COLO668 (cell line): ENCODE data around the gene DAPK1.
"Not testable (repeated sequence)": the region's sequence is repeated elsewhere in the genome, so short reads cannot be mapped to it uniquely, and the experiment has no call there.

ENCODE experiments used
- DNase-seq: peaks from one replicate; lab custom pipeline; 2025; ENCODE audit not compliant: unreplicated experiment; lab: John Stamatoyannopoulos, UW

The DAPK1 gene

DNA sequence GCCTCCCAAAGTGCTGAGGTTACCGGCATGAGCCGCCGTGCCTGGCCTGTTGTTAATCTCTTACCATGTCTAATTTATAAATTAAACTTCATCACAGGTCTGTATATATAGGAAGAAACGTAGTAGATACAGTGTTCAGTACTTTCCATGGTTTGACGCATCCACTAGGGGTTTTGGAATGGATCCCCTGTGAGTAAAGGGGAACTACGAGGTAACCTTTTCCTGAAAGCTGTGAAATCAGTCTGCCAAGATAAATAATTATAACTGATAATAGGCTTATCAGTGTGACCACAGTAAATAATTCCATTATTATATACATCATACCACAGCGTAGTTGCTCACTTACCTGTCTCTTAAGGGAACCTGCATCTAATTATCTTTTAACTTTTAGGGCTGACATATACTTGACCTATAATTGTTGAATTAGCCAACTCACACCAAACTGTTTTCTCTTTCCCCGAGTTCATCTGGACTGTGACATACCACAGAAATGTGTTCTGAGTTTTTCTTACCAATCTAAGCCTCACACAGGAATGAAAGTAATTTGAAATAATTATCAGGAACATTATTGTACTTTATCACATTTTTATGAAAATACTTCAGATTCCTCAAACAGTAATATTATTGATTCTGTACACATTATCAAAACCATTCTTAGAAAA is 42.9 kb downstream of the DAPK1 start:
- no peak for DNase-seq

- DNase-seq = no peak
Observed at GRCh38 chr9:87541663-87542062, 44.0 kb downstream of the DAPK1 start.

- DNase-seq = no peak
Observed at GRCh38 chr9:87542141-87542540, 44.5 kb downstream of the DAPK1 start.

- DNase-seq = no peak
Observed at GRCh38 chr9:87543251-87543650, 45.6 kb downstream of the DAPK1 start.

DNA sequence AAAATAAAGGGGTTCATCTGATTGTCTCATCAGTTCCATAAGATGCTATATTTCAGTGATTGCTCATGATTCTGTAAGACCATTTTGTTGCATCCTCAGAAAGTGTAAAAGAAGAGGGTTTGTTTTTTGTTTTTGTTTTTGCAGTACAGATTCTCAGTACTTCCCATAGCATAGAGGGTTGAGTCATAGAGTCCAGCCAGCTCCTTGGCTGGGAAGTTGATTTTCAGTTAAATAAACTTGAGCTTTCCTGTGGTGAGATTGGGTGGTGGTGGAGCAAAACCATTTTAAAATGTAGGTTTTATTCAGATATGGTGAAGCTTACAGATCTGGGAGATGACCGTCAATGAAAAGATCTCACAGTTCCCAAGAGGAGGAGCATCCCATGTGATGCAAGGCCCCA is 48.2 kb downstream of the DAPK1 start:
- no peak for DNase-seq

- no peak for DNase-seq
Observed at GRCh38 chr9:87546704-87547103, 49.0 kb downstream of the DAPK1 start.

DNA sequence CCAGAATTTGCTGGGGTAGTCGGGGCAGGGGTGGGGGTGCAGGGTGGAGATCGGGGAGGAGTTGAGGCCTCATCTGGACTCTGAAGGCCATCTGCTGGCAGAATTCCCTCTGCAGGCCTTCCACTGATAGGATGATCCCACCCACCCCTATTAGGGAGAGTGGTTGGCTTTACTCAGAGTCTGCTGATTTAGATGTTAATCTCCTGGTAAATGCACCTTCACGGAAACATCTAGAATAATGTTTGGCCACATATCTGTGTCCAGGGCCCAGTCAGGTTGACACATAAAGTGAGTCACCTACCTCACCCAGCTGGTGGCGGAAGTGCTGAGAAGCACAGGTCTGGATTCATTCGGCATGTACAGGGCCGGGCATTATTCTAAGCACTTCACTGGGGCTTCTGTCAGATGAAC is 50.0 kb downstream of the DAPK1 start:
- no peak for DNase-seq

GRCh38 chr9:87548159-87548558 is 50.5 kb downstream of the DAPK1 start:
- DNase-seq = no peak

DNA sequence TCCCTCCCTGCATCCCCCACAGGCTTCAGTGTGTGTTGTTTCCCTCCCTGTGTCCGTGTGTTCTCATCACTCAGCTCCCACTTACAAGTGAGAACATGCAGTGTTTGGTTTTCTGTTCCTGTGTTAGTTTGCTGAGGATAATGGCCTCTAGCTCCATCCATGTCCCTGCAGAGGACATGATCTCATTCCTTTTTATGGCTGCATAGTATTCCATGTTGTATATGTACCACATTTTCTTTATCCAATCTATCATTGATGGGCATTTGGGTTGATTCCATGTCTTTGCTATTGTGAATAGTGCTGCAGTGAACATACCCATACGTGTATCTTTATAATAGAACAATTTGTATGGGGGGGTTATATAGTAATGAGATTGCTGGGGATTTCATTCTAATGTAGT is 51.4 kb downstream of the DAPK1 start:
- DNase-seq = not testable (repeated sequence)

- DNase-seq = no peak
Observed at GRCh38 chr9:87549791-87550190, 52.1 kb downstream of the DAPK1 start.

DNA sequence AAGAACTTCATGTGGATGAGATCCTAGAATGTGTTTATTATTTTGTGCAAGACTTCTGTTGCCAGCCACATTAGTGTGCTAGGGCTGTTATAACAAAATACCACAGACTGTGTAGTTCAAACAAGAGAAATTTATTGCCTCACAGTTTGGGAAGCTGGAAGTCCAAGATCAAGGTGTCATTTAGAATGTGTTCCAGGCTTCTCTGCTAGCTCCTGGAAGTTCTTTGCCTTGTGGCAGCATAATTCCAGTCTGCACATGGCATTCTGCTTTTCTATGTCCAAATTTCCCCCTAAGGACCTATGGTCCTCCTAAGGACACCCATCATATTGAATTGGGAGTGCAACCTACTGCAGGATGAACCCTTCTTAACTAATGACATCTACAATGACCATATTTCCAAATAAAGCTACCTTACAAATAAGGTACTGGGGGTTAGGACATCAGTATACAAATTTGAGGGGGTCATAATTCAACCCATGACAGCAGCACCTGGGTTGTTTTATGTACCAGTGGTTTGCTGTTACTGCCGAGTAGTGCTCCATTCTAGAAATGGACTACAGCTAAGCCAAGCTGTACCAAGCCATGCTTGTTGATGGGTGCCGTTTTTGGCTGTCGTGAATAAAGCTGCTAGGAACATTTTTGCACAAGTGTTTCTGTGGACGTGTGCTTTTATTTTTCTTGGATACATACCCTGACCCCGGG is 52.7 kb downstream of the DAPK1 start:
- DNase-seq = no peak

GRCh38 chr9:87551772-87552217 is 54.1 kb downstream of the DAPK1 start:
- peak; percentile 15 for DNase-seq

DNA sequence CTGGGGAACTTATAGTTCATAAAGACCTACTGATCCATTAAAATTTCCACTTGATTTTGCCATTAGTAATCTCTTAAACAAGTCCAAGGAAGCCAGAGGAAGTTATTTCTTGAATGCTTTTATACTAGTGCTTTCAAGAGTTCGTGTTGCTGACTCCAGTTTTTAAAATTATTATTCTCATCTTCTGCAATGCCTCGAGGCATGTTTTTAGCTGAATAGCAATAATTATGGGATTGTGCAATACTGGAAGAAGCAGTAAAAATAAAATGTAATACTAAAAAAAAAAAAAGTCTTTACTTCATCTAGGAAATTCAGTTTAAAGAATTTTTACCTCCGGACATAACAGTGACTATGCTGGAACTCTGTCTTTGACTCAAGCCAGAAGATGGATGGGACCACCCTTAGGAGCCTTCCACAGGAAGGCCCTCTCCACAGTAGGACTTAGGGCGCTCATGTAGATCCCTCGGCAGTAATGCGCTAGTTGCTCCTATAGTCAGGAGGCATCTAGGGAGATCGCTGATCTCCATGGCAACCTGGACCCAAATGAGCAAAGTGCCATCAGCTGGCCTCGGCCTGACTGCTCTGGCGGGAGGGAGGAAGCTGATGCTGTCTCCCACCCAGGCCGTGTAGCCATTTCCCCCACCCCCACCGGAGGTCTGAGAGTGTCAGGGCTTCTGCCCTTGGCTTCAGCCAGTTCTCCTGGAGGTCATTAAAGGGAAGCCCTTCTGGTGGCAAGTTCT is 56.7 kb downstream of the DAPK1 start:
- DNase-seq = no peak

DNA sequence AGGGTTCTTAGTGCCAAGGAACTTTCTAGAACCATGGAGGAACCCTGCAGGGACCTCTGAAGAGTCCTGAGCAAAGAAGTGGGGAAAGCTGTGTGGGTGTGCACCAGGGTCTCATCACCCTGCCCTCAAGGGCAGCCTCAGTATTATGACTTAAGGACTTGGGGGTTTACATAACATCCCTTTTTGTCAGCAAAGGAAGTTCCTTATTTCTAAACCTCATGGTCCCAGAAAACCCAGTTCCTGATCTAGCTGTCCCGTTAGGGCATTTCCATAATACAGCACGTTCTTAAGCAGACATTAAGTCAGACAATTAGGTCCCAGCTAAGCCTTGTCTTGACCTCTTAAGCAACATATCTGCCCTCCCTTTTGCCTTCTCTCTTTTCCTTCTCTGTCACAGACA is 57.3 kb downstream of the DAPK1 start:
- DNase-seq = no peak

DNA sequence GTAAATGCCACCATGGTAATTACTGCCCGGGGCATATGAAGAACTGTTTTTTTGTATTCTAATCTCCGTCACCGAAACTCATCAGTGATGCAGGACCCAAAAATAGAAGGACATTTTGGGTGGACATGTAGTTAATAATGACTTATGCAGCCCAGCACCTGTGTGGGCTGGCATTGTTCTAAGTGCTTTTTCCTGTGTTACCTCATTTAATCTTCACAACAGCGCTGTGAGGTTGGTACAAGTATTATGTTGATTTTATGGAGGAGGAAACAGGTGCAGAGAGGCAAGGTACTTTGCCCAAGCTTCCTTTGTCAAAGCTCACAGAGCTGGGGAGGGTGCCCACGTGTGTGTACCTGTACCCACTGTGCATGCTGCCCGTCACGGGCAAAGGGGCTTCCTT is 58.4 kb downstream of the DAPK1 start:
- peak; percentile 72 for DNase-seq

DNA sequence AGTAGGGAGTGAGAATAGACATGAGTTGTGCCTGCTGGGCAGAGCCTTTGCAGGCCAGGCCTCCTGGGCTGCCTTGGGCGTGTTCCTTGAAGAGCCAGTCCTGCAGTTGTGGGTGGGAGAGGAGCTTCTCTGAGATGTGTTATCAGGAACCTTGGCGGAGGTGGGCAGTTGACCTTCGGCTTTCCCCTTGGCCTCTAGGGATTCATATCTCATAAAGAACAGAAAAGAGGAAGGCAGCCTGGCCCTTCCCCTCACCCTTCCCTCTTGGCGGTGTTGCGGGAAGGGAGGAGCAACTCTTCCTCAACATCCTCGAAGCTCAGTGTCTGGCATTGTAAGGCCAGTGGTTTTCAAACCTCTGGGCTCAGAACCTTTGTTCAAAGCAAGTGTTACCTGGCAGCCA is 59.2 kb downstream of the DAPK1 start:
- no peak for DNase-seq

DNA sequence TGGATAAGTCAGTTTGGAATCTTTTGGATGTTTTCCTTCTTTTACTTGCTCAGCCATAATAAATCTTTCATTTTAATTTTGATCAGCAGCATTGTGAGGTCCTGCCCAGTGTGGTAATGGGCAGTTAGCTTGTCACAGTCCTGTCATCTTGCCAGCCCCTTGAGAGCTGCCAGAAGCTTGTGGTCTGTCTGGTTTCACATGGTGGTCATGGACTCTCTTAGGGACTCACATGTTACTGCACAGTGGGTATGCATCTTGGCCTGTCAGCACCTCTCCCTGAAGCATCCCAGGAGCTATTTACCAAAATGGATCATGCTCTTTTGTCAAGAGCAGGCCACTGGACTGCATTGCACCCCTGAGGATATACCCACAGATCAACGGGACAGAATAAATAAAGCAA is 60.3 kb downstream of the DAPK1 start:
- DNase-seq = no peak

DNA sequence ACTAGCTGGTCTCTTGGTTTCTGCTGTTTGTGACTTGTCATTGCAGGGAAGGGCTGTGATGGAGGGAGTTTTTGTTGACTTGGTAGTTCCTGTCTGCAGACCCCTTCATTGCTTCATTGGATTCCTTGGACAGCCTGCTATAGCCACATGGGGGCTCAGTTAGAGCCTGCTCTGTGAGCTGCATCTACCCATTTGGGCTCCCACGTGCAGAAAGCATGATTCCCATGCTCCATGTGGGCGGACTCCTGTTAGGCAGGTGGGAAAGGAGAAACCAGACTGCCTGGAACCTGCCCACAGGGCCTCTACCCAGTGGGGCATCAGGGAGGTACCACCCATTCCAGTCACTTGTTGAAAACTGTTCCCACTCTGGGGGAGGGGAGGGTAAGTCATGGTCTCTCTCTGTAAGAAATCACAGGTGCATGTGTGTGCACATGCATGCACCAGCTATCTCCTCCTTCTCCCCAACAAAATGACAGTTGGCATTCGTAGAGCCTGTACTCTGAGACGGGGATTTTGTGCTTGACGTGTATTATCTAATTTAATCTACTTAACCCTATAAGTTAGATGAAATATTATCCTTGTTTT is 61.0 kb downstream of the DAPK1 start:
- no peak for DNase-seq

DNA sequence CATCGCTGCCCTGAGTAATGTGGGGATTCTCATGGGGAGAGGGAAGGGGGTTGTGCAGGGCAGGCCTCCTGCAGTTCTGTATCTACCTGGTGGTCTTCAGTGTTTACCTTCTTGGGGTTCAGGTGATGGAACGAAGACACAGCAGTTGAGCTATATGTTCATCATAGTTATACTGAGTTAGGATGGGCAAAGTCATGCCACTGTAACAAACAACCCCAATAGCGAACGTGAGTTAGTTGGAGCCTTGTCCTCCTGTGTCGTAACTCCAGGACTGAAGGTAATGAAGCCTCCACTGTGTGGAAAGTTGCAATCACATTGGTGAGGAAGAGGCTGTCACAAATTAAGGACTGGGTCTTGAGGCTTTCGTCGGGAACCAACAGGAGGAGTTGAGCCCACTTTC is 64.4 kb downstream of the DAPK1 start:
- DNase-seq = no peak

- no peak for DNase-seq
Observed at GRCh38 chr9:87562530-87563170, 65.0 kb downstream of the DAPK1 start.

DNA sequence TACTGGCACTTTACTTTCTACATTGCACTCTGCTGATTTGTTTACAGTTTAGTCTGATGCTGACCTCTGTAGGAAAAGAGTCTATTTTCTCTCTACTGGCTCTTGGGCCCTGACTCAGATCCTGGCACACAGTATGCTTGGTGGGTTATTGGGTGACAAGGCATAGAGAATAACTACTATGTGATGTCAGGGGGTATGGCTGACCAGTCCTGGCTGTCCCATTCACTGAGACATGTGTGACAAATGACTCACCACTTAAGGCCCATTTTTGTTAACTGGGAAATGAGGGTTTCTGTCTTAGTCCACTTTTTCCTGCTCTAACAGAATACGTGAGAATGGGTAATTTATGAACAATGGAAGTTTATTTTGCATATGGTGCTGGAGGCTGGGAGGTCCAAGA is 66.4 kb downstream of the DAPK1 start:
- DNase-seq = no peak
